Ishikawa (cell line): Measurements from ENCODE around the gene MLLT1.

ENCODE experiments used
- CREB1 ChIP-seq: IDR thresholded peaks from 2 replicates; pipeline ENCODE4 v1.6.1; 2012; ENCODE audit warnings: low read depth
- EGR1 ChIP-seq: IDR thresholded peaks from 2 replicates; pipeline ENCODE4 v1.6.1; 2012
- EP300 ChIP-seq: IDR thresholded peaks from 2 replicates; pipeline ENCODE4 v1.6.1; 2012; ENCODE audit warnings: borderline replicate concordance
- RAD21 ChIP-seq: IDR thresholded peaks from 2 replicates; pipeline ENCODE4 v1.6.1; 2012; ENCODE audit warnings: low read depth
- REST ChIP-seq: IDR thresholded peaks from 2 replicates; pipeline ENCODE4 v1.6.1; 2012; ENCODE audit warnings: low read depth, mild to moderate bottlenecking
- TAF1 ChIP-seq: IDR thresholded peaks from 2 replicates; pipeline ENCODE4 v1.6.1; 2012; ENCODE audit warnings: low read depth, mild to moderate bottlenecking
- TCF12 ChIP-seq: IDR thresholded peaks from 2 replicates; pipeline ENCODE4 v1.6.1; 2012; ENCODE audit warnings: low read depth
- TEAD4 ChIP-seq: IDR thresholded peaks from 2 replicates; pipeline ENCODE4 v1.6.1; 2012
- YY1 ChIP-seq: IDR thresholded peaks from 2 replicates; pipeline ENCODE4 v1.6.1; 2012; ENCODE audit warnings: low read depth
- ZBTB7A ChIP-seq: IDR thresholded peaks from 2 replicates; pipeline ENCODE4 v1.6.1; 2012; ENCODE audit warnings: low read depth
- TF ChIP-seq, protein P1 (sequence below): IDR thresholded peaks from 2 replicates; pipeline ENCODE4 v1.6.1; 2012
- TF ChIP-seq, protein P2 (sequence below): IDR thresholded peaks from 2 replicates; pipeline ENCODE4 v1.6.1; 2012

DNA sequence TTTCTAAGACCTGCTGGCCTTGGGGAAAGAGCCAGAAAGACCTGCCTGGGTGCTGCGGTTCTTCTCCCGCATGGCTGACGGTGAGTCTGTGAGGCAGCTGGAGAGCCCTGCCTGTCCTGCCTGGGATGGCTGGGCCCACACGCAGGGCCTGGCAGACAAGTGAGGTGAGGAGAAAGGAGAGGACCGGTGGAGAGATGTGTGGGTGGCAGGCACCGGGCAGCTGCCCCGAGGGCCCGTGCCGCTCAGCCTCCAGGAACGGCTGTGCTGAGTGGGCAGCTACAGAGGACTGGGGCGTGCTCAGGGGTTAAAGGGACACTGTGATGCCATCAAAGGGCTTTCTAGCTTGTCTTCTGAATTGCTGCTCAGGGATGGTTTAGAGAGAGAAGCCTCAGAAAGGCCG lies 53.8 kb downstream of the MLLT1 start:
- no peak for TF ChIP-seq TAF1
- TF ChIP-seq, protein P1, sequence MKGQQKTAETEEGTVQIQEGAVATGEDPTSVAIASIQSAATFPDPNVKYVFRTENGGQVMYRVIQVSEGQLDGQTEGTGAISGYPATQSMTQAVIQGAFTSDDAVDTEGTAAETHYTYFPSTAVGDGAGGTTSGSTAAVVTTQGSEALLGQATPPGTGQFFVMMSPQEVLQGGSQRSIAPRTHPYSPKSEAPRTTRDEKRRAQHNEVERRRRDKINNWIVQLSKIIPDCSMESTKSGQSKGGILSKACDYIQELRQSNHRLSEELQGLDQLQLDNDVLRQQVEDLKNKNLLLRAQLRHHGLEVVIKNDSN: no peak
- TF ChIP-seq, protein P2, sequence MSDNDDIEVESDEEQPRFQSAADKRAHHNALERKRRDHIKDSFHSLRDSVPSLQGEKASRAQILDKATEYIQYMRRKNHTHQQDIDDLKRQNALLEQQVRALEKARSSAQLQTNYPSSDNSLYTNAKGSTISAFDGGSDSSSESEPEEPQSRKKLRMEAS: no peak
- TF ChIP-seq CREB1: no peak
- no peak for TF ChIP-seq REST
- TF ChIP-seq TCF12: no peak
- TF ChIP-seq YY1: no peak
- TF ChIP-seq RAD21: no peak
- TF ChIP-seq EP300: no peak
- TF ChIP-seq EGR1: no peak
- TF ChIP-seq ZBTB7A: no peak
- no peak for TF ChIP-seq TEAD4
